GM19328 (cell line): ENCODE data around the gene FRMPD4.
"Not testable (repeated sequence)": the region's sequence is repeated elsewhere in the genome, so short reads cannot be mapped to it uniquely, and the experiment has no call there.

ENCODE experiments used
- ATAC-seq: cut with Tn5 transposase; IDR thresholded peaks from one replicate; pipeline ENCODE4 v1.9.1; 2021; ENCODE audit warnings: mild to moderate bottlenecking, moderate library complexity; ENCODE audit not compliant: unreplicated experiment

FRMPD4 gene

GRCh38 chrX:12138361-12139313 is at the start of gene FRMPD4:
TSS of gene FRMPD4 (plus strand) at chrX:12138473. CDS start at chrX:12138972, 499 bp downstream.
- ATAC-seq, result no peak

DNA sequence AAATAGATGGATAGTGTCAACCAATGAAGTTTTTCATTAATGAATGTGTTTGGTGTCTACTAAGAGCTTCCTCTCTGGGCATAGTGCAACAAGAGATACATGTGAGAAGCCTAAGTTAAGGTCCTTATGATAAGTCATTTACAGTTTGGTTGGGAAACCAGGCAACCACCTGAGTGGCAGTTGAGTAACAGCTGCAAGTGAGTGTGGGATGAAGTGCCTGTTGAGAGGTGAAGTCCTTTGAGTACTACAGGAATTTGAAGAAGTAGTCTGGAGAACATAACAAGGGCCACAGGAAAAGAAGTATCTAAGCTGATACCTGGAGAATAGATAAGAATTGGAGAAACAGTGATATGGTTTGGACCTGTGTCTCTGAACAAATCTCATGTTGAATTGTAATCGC is 48.5 kb upstream of the FRMPD4 start:
- ATAC-seq, result no peak

DNA sequence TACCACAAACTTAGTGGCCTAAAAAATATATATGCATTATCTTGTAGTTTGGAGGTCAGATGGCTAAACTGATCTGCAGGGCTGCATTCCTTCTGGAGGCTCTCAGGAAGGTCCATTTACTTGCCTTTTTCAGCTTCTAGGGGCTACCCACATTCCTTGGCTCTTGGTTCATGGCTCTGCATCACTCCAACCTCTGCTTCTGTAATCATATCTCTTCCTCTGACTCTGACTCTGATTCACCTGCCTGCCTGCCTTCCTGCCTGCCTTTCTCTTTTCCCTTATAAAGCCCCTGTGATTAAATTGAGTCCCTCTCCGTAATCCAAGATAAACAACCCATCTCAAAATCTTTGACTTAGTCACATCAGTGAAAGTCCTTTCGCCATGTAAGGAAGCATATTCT is 25.0 kb upstream of the FRMPD4 start:
- ATAC-seq, result no peak

GRCh38 chrX:12115377-12115776 is 22.9 kb upstream of the FRMPD4 start:
- ATAC-seq, result no peak

DNA sequence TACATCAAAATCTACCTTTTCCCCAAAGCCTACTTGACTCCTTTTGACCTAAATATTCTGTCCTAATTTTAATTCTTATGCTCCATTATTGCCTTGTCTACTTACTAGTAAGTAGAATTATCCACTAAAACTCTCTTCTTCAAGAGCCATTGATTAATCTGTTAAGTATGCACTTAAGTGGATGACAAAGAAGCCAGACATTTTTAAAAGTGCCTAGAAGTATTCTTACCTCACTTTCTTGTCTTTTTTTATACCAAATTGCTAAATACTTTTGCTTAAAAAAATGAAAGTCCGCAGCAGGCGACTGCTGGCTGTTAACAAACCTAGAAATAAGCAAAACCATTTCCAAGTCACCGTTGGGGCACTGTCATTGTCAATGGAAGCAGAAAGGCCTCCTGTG is 20.1 kb upstream of the FRMPD4 start:
- no peak for ATAC-seq

DNA sequence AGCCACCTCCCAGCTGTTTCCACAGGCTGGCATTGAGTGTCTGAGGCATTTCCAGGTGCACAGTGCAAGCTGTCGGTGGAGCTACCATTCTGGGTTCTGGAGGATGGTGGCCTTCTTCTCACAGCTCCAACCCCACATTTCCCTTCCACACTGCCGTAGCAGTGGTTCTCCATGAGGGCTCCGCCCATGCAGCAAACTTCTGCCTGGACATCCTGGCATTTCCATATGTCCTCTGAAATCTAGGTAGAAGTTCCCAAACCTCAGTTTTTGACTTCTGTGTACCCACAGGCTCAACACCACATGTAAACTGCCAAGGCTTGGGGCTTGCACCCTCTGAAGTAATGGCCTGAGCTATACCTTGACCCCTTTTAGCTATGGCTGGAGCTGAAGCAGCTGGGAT is 10.3 kb upstream of the FRMPD4 start:
- no peak for ATAC-seq

DNA sequence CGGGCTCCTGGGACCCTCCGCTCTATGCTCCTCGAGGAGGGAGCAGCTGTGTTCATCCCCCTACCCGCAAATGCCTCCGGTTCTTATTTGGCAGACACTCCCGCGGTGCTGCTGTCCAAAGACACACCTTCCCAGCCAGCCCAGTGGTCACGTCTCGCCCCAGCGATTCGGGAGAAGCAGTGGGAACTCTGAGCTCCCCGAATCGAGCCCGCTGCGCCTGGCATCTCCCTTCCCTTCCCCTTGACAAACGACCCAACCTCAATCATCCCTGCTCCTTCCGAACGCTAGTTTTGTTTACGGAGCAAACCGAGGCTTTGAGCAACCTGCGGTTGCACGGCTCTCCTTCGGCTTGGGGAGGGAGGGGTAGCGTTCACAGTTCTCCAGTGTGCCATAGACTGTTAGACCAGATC is 317 bp upstream of the FRMPD4 start:
- ATAC-seq, result no peak

DNA sequence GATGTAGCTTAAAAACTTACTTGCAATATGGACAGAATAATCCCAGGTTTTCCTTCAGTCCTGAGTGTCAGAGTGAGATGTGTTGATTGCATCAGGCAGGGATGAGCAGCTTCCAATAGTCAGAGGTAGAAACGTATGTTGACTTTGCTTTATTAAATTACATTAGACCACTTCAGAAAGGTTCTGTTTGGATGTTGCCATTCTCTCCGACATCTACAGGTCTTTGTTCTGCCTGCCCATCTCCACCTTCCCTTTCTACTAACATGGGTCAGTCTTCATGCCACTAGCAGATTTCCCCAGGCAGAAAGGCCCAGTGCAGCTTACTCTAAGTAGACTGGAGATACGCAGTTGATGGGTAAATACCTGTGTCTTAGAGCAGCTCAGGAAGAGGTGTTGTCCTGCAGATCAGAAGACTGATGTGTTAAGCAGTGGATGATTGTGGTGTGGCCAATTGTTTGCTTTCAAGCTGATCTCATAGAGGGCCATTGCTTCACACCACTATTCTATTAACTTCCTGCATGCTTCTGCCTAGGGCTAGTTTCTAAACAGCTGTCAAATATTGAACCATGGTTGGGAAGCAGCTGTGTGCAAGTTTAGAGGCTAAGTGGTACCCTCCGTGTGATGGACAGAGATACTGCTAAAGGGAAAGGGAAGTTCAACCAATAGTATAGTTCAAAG is 1.8 kb downstream of the FRMPD4 start:
- no peak for ATAC-seq

DNA sequence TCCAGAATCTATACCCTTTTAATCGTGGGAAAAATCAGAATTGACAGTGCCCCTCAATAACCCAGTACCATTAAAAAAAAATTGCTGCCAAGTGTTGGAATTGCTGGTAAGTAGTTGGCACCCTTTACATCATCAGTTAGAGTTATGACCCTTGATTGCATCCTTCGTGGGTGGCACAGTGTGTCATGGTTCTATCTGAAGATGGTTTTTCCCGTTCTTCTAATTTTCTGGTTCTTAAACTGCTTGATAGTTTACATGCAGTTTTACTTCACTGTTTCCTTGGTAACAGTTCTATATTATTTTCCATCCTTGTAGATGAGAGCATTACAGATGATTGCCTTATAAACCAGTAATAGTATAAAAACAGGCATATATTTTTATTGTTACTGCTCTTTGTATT is 3.2 kb downstream of the FRMPD4 start:
- ATAC-seq, result no peak

DNA sequence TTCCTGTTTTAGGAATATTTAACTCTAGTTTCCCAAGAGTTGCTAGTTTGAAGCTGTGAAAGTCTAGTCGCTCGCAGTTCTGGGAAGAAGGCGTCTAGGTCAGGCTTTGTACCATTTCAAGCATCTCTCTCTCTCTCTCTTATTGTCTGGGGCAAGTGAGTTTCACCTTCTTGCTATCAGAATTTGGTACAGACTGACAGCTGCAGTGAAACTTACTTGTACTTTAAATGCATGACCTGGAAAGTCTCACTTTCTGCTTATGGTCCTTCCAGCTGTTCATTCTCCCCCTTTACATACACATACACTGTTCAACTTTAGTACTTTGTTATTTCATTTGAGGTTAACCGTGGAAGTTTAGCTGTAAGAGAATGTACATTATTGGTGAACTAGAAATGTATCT is 4.4 kb downstream of the FRMPD4 start:
- no peak for ATAC-seq

DNA sequence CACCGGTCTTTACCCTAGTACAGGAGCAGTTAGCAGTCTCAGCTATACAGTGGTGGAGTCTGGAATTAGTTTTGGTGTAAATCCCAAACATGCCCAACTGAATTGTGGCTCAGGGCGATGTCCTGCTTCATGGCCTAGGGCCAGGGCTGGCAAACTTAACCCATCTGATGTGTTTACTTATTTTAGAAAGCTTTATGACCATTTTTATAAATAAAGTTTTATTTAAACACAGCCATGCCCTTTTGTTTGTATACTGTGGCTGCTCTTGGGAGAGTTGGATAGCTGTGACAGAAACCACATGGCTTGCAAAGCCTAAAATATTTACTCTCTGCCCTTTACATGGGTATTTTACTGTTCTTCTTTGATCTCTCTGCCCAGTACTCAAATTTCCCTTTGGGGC is 7.1 kb downstream of the FRMPD4 start:
- ATAC-seq, result no peak

DNA sequence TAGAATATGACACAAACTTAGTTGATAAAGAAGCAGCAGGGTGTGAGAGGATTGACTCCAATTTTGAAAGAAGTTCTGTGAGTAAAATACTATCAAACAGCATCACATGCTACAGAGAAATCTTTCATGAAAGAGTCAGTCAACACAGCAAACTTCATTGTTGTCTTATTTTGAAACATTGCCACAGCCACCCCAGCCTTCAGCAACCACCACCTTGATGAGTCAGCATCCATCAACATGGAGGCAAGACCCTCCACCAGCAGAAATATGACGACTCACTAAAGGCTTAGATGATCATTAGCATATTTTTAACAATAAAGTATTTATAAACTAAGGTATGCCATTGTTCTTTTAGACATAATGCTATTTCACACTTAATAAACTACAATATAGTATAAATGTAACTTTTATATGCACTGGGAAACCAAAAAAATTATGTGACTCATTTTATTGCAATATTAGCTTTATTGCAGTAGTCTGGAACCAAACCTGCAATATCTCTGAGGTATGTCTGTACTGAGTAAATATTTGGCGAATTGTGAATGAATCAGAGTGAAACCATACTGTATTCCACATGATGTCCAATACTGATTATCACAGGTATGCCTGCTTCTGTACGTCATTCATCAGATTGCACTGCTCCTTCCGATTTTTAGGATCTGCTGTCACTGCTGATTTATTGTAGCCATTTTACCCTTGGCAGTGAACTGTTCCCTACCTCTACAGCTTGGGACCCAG is 11.6 kb downstream of the FRMPD4 start:
- ATAC-seq, result no peak

- no peak for ATAC-seq
These were observed 15.0 kb downstream of the FRMPD4 start for GRCh38 chrX:12153317-12153716.

DNA sequence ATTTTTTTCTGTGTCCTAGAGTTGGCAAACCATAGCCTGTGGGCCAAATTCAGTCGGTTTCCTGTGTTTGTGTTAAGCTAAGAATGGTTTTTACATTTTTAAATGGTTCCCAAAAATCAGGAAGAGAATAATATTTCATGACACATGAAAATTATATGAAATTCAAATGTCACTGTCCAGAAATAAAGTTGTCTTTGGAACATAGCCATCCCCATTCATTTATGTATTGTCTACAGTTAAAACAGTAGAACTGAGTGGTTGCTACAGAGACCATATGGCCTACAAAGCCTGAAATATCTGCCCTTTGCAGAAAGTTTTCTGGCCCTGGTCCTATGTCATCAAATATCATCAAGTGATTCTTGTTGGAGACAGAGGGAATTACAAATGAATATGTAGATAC is 15.5 kb downstream of the FRMPD4 start:
- no peak for ATAC-seq

GRCh38 chrX:12159799-12160198 is 21.5 kb downstream of the FRMPD4 start:
- ATAC-seq, result no peak

DNA sequence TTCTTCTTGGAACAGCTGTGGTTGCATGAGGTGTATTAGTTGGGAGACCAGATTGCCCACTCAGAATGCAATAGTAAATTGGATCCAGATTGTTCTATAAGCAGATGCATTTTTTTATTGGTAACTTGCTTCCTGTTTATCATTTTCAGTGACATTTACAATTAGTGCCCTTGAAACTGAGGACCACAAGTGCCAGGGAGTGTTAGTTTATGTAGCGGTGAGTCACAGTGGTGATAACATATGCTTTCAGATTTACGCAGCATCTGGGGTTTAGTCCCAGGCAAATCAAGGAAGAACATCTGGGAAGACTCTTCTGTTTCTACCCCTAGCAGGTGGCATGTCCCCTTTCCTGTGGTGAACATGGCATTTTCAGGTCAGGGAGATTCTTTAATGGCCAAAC is 24.1 kb downstream of the FRMPD4 start:
- no peak for ATAC-seq

- not testable (repeated sequence) for ATAC-seq
These were observed 25.9 kb downstream of the FRMPD4 start for GRCh38 chrX:12164180-12164579.

DNA sequence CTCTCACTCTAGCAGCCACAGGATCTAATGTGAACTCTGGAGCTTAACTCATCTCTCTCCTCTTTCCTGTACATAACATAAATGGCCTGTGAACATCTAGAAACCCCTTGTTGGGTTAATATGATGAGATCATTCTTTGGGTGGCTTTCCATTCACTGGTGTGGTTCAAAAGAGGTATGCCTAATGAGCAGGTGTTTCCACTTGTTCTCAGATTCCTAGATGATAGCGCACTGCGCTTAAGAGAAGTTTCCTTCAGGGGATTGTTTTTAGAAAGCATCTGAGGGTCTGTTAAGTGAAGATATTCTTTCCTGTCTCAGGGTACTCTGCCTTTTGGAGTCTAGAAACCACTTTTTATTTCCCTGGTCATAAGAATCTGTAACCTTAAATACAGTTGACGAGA is 32.5 kb downstream of the FRMPD4 start:
- ATAC-seq, result no peak

- no peak for ATAC-seq
These were observed 36.1 kb downstream of the FRMPD4 start for GRCh38 chrX:12174358-12174757.

GRCh38 chrX:12197030-12197429 is 58.8 kb downstream of the FRMPD4 start:
- no peak for ATAC-seq

- ATAC-seq, result no peak
These were observed 68.1 kb downstream of the FRMPD4 start for GRCh38 chrX:12206413-12206812.
